GM23338 (cell line): ENCODE data around the gene EDNRB.

Experiments used
- EZH2phosphoT487 ChIP-seq: fragments of 200-600 bp; sonication (generic); IDR thresholded peaks from one replicate; pipeline ENCODE4 v1.8.1; 2018; ENCODE audit warnings: antibody characterized with exemption; ENCODE audit not compliant: unreplicated experiment
- STAT1 ChIP-seq: IDR thresholded peaks from one replicate; pipeline ENCODE4 v1.6.1; 2016; ENCODE audit warnings: antibody characterized with exemption; ENCODE audit not compliant: unreplicated experiment
- TF ChIP-seq, protein P1 (sequence below), 2 experiments: fragments of 200-600 bp in 1 of 2; sonication (generic) in 1 of 2; conservative IDR thresholded peaks; 2 replicates each; pipeline versions ENCODE4 v1.5.1 to v1.6.1; 2016 to 2017; ENCODE audit warnings: antibody characterized with exemption in 2 of 2, low read depth in 2 of 2, mild to moderate bottlenecking in 2 of 2, moderate library complexity in 1 of 2

GRCh38 chr13:77902319-77902963 lies 16.2 kb downstream of the EDNRB start:
- TF ChIP-seq, protein P1, sequence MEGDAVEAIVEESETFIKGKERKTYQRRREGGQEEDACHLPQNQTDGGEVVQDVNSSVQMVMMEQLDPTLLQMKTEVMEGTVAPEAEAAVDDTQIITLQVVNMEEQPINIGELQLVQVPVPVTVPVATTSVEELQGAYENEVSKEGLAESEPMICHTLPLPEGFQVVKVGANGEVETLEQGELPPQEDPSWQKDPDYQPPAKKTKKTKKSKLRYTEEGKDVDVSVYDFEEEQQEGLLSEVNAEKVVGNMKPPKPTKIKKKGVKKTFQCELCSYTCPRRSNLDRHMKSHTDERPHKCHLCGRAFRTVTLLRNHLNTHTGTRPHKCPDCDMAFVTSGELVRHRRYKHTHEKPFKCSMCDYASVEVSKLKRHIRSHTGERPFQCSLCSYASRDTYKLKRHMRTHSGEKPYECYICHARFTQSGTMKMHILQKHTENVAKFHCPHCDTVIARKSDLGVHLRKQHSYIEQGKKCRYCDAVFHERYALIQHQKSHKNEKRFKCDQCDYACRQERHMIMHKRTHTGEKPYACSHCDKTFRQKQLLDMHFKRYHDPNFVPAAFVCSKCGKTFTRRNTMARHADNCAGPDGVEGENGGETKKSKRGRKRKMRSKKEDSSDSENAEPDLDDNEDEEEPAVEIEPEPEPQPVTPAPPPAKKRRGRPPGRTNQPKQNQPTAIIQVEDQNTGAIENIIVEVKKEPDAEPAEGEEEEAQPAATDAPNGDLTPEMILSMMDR (conservative IDR thresholded peaks at IDR 0.05; ENCODE audit: low read depth in 2 of 2): no peak
- TF ChIP-seq STAT1: no peak
- no peak for TF ChIP-seq EZH2phosphoT487
